ENCODE results near the gene COL1A1. TPM values are rescaled to one million over a fixed set of nuclear protein-coding genes. Genes with fewer than 3 reads are reported as not detected.

COL1A1 gene
- total and polyA plus RNA-seq, 2 of the 13 experiments (the other 11 are each of a cell fraction or from before 2014, with no cell fraction given), result 0.05 TPM; not detected in 1

DNA sequence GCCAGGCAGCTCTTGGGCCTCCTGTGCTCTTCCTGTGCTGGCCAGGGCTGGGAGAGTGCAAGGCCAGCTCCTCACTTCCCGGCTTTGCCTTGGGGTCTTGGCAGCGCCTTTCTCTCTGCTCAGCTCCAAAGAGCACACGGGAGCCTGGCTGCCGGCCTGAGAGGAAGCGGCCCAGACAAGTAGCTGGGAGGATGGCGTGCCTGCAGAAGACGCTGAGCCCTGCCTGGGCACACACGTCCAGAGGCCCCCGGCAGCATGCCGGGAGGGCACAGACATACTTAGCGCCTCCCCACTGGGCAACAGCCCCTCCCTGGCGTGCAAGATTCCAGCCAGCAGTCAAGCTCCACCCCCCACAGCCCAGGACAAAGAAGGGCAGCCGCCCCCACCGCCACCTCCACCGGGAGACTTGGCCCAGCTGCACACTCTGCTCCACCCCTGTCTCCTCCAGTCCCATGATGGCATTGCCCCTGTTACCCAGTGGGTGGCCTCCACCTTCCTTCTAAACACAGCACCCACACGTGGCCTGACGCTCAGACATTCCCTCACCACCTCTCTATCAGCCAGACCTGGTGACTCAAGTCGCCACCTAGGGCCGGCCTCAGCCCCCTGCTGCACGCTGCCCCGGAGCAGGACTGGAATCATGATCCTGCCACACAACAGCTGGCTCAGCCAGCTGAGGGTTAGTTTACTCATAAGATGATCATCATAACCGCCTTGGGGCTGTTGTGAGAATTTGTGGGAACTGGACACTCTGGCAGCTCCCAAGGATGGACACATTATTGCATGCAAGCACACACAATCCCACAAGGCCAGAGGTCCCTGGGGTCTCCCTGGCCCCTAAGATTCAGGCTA is 23.2 kb downstream of the COL1A1 start (continued):
- 0 out of 2 replicates have a peak, but pooled peaks have one; percentile 35 for TF ChIP-seq SNAPC4 (CRISPR knock-in tag; IDR thresholded peaks at IDR 0.05)
- no peak for TF ChIP-seq CC2D1A (CRISPR knock-in tag; IDR thresholded peaks at IDR 0.05)
- TF ChIP-seq ZNF773 (CRISPR knock-in tag; IDR thresholded peaks at IDR 0.05; ENCODE audit: borderline replicate concordance), result no peak
- TF ChIP-seq IRF1 (CRISPR knock-in tag; IDR thresholded peaks at IDR 0.05; ENCODE audit: low read depth), result no peak
- 0 out of 2 replicates have a peak, but pooled peaks have one; percentile 30 for TF ChIP-seq FOXA3 (CRISPR knock-in tag; IDR thresholded peaks at IDR 0.05)
- TF ChIP-seq, protein P1, sequence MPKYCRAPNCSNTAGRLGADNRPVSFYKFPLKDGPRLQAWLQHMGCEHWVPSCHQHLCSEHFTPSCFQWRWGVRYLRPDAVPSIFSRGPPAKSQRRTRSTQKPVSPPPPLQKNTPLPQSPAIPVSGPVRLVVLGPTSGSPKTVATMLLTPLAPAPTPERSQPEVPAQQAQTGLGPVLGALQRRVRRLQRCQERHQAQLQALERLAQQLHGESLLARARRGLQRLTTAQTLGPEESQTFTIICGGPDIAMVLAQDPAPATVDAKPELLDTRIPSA (CRISPR knock-in tag; IDR thresholded peaks at IDR 0.05; ENCODE audit: borderline replicate concordance), result no peak
- no peak for TF ChIP-seq SMAD3 (CRISPR knock-in tag; IDR thresholded peaks at IDR 0.05)
- TF ChIP-seq, protein P2, sequence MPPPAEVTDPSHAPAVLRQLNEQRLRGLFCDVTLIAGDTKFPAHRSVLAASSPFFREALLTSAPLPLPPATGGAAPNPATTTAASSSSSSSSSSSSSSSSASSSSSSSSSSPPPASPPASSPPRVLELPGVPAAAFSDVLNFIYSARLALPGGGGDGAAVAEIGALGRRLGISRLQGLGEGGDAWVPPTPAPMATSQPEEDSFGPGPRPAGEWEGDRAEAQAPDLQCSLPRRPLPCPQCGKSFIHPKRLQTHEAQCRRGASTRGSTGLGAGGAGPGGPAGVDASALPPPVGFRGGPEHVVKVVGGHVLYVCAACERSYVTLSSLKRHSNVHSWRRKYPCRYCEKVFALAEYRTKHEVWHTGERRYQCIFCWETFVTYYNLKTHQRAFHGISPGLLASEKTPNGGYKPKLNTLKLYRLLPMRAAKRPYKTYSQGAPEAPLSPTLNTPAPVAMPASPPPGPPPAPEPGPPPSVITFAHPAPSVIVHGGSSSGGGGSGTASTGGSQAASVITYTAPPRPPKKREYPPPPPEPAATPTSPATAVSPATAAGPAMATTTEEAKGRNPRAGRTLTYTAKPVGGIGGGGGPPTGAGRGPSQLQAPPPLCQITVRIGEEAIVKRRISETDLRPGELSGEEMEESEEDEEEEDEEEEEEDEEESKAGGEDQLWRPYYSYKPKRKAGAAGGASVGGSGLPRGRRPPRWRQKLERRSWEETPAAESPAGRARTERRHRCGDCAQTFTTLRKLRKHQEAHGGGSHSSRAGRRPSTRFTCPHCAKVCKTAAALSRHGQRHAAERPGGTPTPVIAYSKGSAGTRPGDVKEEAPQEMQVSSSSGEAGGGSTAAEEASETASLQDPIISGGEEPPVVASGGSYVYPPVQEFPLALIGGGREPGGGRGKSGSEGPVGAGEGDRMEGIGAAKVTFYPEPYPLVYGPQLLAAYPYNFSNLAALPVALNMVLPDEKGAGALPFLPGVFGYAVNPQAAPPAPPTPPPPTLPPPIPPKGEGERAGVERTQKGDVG (CRISPR knock-in tag; IDR thresholded peaks at IDR 0.05; ENCODE audit: borderline replicate concordance), result no peak
- TF ChIP-seq U2AF2 (IDR thresholded peaks at IDR 0.05; ENCODE audit: low read depth, low read length), result no peak
- no peak for TF ChIP-seq NFE2 (CRISPR knock-in tag; IDR thresholded peaks at IDR 0.05)
- TF ChIP-seq ZNF580 (CRISPR knock-in tag; IDR thresholded peaks at IDR 0.05; ENCODE audit: borderline replicate concordance, low read depth), result 0 out of 2 replicates have a peak, but pooled peaks have one; percentile 59
- TF ChIP-seq KMT2B (CRISPR knock-in tag; IDR thresholded peaks at IDR 0.05), result no peak
- 0 out of 2 replicates have a peak, but pooled peaks have one; percentile 35 for TF ChIP-seq ZMYM2 (CRISPR knock-in tag; IDR thresholded peaks at IDR 0.05)
- TF ChIP-seq ZNF136 (CRISPR knock-in tag; IDR thresholded peaks at IDR 0.05; ENCODE audit: low read depth), result no peak; the same call in 1 of the 2 replicates
- peak; percentile 96 for TF ChIP-seq ZNF121 (CRISPR knock-in tag; IDR thresholded peaks at IDR 0.05)
- TF ChIP-seq ZBTB21 (CRISPR knock-in tag; IDR thresholded peaks at IDR 0.05), result no peak
- no peak for TF ChIP-seq MBNL3 (CRISPR knock-in tag; conservative IDR thresholded peaks at IDR 0.05)
- no peak for TF ChIP-seq ZNF264 (CRISPR knock-in tag; IDR thresholded peaks at IDR 0.05)
- no peak for TF ChIP-seq ZBTB1 (CRISPR knock-in tag; IDR thresholded peaks at IDR 0.05; ENCODE audit: borderline replicate concordance)
